Mucosa of rectum (tissue), 2 donors: ENCODE measurements around the gene RTP4.
"Not testable (repeated sequence)": the region's sequence is repeated elsewhere in the genome, so short reads cannot be mapped to it uniquely, and the experiment has no call there.

ENCODE experiments used
- H3K27ac ChIP-seq, 2 donors: one replicate each; pipeline ENCODE4 v1.7.0; 2013; ENCODE audit warnings: inconsistent platforms in 2 of 2, low read depth in 2 of 2, low read length in 2 of 2
- H3K27me3 ChIP-seq, 2 donors: one replicate each; pipeline ENCODE4 v1.7.0; 2013; ENCODE audit warnings: low read length in 2 of 2; ENCODE audit not compliant: control insufficient read depth in 2 of 2, insufficient read depth in 2 of 2
- H3K36me3 ChIP-seq, 2 donors: one replicate each; pipeline ENCODE4 v1.7.0; 2013; ENCODE audit warnings: low read length in 2 of 2; ENCODE audit not compliant: control insufficient read depth in 2 of 2, insufficient read depth in 2 of 2
- H3K4me1 ChIP-seq, 2 donors: one replicate each; pipeline ENCODE4 v1.7.0; 2013; ENCODE audit warnings: low read length in 2 of 2, mild to moderate bottlenecking in 1 of 2; ENCODE audit not compliant: control insufficient read depth in 2 of 2, insufficient read depth in 2 of 2
- H3K4me3 ChIP-seq, 2 donors: one replicate each; pipeline ENCODE4 v1.7.0; 2013; ENCODE audit warnings: low read length in 2 of 2
- H3K9ac ChIP-seq, 2 donors: one replicate each; pipeline ENCODE4 v1.7.0; 2013; ENCODE audit warnings: low read length in 2 of 2, low read depth in 1 of 2, mild to moderate bottlenecking in 1 of 2
- H3K9me3 ChIP-seq, 2 donors: one replicate each; pipeline ENCODE4 v1.7.0; 2013; ENCODE audit warnings: low read length in 2 of 2; ENCODE audit not compliant: control insufficient read depth in 2 of 2
- donor health status: healthy.
- donor health status: Normal muscosa, but diverticular disease.

RTP4 gene

DNA sequence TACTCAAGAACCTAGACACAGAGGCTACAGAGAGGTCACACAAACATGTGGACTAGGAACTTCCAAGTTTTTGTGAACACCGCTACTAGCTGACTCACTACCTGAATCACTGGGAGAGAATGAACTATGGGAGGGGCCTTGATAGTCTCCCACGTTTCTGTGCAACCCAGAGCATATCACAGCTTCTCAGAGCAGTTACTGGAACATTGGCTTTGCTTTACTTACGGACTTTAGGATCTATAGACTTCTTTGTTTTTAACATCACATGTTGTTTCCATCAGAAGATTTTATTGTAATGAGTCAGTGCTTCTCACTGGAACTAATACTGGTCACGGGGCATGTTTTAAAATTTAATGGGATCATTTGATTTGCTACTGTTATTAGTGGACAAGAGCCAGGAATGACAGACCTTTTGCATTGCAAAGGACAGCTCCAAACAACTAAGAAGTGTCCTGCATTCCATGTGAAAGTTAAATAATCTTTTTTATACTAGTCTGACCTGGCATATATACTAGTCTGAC is 35.6 kb downstream of the RTP4 start:
- H3K36me3 ChIP-seq: no peaks in the 10 kb centered on the region
- no peaks in the 10 kb centered on the region for H3K4me1 ChIP-seq
- H3K9me3 ChIP-seq: no peaks in the 10 kb centered on the region
- H3K27me3 ChIP-seq: no peaks in the 10 kb centered on the region
- no peak overlapping the region for H3K9ac ChIP-seq
- no peak overlapping the region for H3K4me3 ChIP-seq
- no peak overlapping the region for H3K27ac ChIP-seq

- Histone ChIP-seq H3K36me3 (no peaks in the 10 kb centered on the region), H3K9me3 (no peaks in the 10 kb centered on the region), H3K4me3 (no peak overlapping the region), H3K27ac (no peak overlapping the region), H3K9ac (no peak overlapping the region), H3K4me1 (no peaks in the 10 kb centered on the region), H3K27me3 (no peaks in the 10 kb centered on the region)
Measured at GRCh38 chr3:187406927-187407326, 38.7 kb downstream of the RTP4 start.

- not testable (repeated sequence) for H3K27ac ChIP-seq, H3K36me3 ChIP-seq, H3K9ac ChIP-seq, H3K9me3 ChIP-seq, H3K4me1 ChIP-seq, H3K27me3 ChIP-seq, H3K4me3 ChIP-seq
Measured at GRCh38 chr3:187411991-187412781, 44.0 kb downstream of the RTP4 start.
